A549 (cell line): ENCODE results near the gene ITGA11.

ENCODE experiments used
- CBX2 ChIP-seq: fragments of 200-600 bp; sonication (generic); IDR thresholded peaks from 2 replicates; pipeline ENCODE4 v1.6.1; 2016; ENCODE audit warnings: low read depth, mild to moderate bottlenecking, borderline replicate concordance
- CEBPB ChIP-seq, 2 experiments: fragments of >200 bp in 1 of 2; sonication (Bioruptor Twin) in 1 of 2; formaldehyde crosslinking in 1 of 2; IDR thresholded peaks; 2 replicates each; pipeline ENCODE4 v1.6.1; 2012 to 2016
- CHD4 ChIP-seq: fragments of 200-600 bp; sonication (generic); IDR thresholded peaks from 2 replicates; pipeline ENCODE4 v1.6.1; 2016; ENCODE audit warnings: antibody characterized with exemption, mild to moderate bottlenecking, borderline replicate concordance
- CTCF ChIP-seq: fragments of >200 bp; sonication (Bioruptor Twin); formaldehyde crosslinking; IDR thresholded peaks from 3 replicates; pipeline ENCODE4 v1.5.1; 2016
- GATA3 ChIP-seq: IDR thresholded peaks from 2 replicates; pipeline ENCODE4 v1.6.1; 2012; ENCODE audit warnings: borderline replicate concordance
- HOXB5 ChIP-seq: fragments of 250-450 bp; sonication (Bioruptor Pico); IDR thresholded peaks from 2 replicates; pipeline ENCODE4 v1.5.0; 2020; ENCODE audit warnings: mild to moderate bottlenecking, moderate library complexity
- NFE2L2 ChIP-seq: fragments of 150-350 bp; conservative IDR thresholded peaks from 2 replicates; pipeline ENCODE4 v1.6.1; 2014; ENCODE audit warnings: low read length
- REST ChIP-seq: fragments of 200-600 bp; sonication (generic); IDR thresholded peaks from 2 replicates; pipeline ENCODE4 v1.6.1; 2016; ENCODE audit warnings: antibody characterized with exemption, mild to moderate bottlenecking, moderate library complexity
- RFX5 ChIP-seq: fragments of 450-650 bp; IDR thresholded peaks from 2 replicates; pipeline ENCODE4 v1.7.1; 2014; ENCODE audit warnings: antibody characterized with exemption, mild to moderate bottlenecking, moderate library complexity
- TF ChIP-seq, protein P1 (sequence below): fragments of 150-350 bp; IDR thresholded peaks from 2 replicates; pipeline ENCODE4 v1.6.1; 2014; ENCODE audit warnings: low read depth, mild to moderate bottlenecking, low read length

GRCh38 chr15:68326711-68327354 is 105.1 kb downstream of the ITGA11 start:
- no peak for TF ChIP-seq REST
- no peak for TF ChIP-seq CTCF
- no peak for TF ChIP-seq GATA3
- TF ChIP-seq, protein P1, sequence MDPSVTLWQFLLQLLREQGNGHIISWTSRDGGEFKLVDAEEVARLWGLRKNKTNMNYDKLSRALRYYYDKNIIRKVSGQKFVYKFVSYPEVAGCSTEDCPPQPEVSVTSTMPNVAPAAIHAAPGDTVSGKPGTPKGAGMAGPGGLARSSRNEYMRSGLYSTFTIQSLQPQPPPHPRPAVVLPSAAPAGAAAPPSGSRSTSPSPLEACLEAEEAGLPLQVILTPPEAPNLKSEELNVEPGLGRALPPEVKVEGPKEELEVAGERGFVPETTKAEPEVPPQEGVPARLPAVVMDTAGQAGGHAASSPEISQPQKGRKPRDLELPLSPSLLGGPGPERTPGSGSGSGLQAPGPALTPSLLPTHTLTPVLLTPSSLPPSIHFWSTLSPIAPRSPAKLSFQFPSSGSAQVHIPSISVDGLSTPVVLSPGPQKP = no peak
- no peak for TF ChIP-seq CHD4
- TF ChIP-seq RFX5 = no peak
- no peak for TF ChIP-seq HOXB5 (CRISPR knock-in tag)
- TF ChIP-seq CEBPB (IDR thresholded peaks at IDR 0.05) = no peak
- no peak for TF ChIP-seq NFE2L2
- TF ChIP-seq CBX2 = no peak
